ENCODE measurements around the gene CLP1.

The CLP1 gene

DNA sequence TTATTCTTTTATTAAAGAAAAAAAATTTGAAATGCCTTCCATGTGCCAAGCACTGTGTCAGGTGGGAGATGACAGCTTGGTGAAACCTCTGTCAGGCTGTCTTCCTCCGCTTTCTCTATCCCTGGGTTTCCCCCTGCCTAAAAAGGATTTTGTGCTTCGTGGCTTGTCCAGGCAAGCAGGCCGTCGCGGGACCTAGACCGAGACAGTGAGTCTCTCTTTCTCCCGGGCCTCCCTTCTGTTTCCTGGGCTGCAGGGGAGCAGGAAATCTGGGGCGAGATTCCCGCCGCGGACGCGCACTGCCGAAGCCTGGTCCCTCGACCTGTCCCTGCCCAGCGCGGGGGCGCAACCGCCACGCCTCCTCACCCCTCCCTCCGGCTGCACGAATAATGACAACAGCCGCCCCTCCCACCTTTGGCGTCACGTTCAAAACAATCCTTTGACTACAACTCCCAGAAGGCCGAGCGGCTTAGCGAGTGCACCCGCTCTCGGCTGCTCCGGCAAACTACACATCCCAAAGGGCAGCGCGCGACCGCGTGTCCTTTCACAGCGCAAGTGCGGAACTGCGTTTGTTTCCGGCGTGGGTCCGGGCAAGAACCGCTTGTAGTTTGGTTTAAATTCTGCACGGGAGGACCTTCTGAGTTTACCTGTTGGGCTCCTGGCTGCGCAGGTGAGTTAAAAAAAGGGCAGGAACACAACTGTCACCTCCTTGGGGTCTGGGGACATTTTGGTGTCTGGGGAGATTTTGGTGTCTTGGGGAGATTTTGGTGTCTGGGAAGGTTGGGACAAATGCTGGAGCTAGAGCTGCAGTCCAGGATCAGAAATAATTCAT lies at the start of gene CLP1:
CLP1 (plus strand) TSS at position 569 of the 829 bp plus-strand sequence. CDS start 1,715 bp downstream, outside the sequence.
- peak; percentile 96 to 99 for DNase-seq (ENCODE audit: low read depth in 2 of 2)

DNA sequence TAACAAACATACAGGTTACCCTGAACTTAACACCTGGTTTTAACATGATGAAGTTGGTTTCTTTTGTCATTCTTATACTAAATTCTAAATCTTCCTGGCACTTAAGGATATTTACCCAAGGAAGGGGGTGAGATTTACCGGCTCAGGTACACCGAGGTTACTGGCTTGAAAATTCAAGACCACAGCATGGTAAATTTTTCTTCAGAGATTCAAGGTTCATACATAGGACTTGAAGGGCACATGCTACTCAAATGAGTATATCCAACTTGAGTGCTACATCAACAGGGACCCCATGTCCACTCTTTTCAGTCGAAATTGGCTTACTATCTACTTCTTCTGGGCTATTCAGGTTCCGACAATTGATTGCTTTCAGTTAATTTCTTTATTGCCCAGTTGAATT lies 47.4 kb upstream of the CLP1 start:
- DNase-seq (ENCODE audit: low read depth in 2 of 2), result no peak

DNA sequence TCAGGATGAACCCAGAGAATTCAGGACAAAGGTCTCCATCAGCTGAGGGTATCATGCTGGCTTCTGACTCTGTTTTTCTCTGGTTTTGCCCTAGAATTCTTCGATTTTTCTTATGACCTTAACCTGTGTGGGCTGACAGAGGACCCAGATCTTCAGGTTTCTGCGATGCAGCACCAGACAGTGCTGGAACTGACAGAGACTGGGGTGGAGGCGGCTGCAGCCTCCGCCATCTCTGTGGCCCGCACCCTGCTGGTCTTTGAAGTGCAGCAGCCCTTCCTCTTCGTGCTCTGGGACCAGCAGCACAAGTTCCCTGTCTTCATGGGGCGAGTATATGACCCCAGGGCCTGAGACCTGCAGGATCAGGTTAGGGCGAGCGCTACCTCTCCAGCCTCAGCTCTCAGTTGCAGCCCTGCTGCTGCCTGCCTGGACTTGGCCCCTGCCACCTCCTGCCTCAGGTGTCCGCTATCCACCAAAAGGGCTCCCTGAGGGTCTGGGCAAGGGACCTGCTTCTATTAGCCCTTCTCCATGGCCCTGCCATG lies 43.3 kb upstream of the CLP1 start:
- no peak for DNase-seq (ENCODE audit: low read depth in 2 of 2)

DNA sequence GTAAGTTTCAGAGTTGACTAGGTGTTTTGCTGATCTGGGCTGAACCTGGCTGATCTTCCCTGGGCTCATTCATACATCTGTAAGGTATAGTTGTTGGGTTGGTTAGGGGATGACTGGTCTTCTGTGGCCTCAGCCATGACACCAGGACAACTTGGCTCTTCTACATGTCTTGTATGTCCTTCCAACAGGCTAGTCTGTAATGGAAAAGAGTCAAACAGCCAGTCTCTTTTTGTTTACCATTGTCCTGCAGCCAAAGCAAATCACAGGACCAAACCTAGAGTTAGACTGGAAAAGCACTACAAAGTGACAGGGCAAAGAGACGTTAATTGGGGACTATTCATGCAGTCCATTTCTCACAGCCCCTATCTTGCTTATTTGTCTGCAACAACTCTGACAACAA lies 42.3 kb upstream of the CLP1 start:
- DNase-seq (ENCODE audit: low read depth in 2 of 2), result no peak

DNA sequence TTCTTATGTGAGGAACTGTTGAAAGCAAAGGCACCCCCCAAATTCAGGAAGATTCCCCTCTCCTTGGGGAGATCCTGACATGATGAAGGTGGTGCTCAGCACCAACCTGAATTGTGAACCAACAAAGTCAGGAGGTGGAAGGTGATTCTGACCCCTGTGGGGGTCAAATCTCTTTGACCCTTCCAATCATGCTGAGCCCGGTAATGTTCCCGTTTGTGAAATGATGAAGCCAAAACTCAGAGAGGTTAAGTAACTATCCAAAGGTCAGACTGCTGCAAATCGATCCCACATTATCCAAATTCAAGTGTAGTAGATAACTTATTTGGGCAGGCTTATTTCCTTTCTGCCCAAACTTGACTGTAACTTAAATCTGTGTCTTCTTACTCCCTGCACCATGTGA lies 41.0 kb upstream of the CLP1 start:
- DNase-seq (ENCODE audit: low read depth in 2 of 2), result no peak

DNA sequence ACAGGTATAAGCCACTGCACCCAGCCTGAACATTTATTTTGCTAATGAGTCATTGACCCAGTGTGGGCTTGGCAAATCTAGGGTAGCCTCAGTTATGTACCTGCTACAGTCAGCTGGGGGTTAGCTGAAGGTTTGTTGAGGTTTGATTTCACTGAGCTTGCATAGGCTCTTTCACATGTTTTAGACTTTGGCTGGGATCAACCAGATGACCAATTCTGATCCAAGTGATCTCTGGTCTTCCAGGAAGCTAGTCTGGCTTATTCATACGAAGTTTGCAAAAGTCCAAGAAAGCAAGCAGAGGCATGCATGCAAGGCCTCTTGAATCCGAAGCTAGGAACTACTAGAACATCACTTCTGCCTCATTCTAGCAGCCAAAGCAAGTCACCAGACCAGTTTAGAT lies 39.1 kb upstream of the CLP1 start:
- DNase-seq (ENCODE audit: low read depth in 2 of 2), result no peak

DNA sequence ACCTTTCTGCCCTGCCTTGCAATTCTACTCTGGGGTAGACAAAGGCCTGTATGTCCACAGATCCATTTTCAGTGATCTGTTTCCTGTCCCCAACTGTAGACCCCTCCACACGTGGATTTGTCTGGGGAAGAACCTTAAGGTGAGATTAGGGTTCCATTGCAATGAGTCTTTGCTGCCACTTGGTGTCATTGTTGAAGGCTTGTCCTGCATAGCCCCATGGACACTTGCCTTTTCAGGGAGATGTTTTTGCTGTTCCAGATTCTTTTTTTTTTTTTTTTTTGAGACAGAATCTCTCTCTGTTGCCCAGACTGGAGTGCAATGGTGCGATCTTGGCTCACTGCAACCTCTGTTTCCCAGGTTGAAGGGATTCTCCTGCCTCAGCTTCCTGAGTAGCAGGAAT lies 38.2 kb upstream of the CLP1 start:
- DNase-seq (ENCODE audit: low read depth in 2 of 2), result no peak

DNA sequence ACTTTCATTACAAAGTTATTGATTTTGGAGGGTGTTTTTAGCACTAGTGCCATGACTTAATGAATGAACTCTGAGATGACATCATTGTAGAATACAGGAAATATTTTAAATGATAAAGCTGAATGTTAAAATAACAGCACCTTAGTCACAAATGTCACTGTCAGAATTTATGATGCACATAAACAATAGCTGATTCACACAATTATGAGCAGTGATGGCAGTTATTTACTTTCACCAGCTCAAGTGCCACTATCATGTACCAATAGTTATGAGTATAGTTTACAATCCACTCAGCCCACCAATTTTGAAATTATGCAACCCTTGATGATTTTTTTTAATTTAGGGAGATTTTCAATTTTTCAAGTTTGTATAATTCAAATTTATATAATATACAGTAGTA lies 37.1 kb upstream of the CLP1 start:
- DNase-seq (ENCODE audit: low read depth in 2 of 2), result no peak

DNA sequence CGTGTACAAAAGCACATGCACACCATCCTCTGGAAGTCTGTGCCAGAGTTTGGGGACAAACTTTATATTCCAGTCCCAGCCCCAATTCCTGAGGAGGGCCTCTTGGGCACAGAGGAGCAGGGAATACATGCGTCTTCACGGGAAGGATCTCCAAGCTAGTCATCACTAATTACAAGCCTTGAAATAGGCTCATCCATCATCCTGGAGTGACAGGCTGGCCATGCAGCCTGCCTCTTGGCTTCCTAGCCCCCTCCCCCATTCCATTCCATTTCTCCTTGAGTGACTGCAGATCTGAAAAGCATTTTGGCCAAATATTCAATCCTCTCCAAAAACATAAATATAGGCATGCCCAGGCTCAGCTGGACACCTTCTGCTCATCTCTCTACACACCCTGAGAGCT lies 35.3 kb upstream of the CLP1 start:
- no peak for DNase-seq (ENCODE audit: low read depth in 2 of 2)

DNA sequence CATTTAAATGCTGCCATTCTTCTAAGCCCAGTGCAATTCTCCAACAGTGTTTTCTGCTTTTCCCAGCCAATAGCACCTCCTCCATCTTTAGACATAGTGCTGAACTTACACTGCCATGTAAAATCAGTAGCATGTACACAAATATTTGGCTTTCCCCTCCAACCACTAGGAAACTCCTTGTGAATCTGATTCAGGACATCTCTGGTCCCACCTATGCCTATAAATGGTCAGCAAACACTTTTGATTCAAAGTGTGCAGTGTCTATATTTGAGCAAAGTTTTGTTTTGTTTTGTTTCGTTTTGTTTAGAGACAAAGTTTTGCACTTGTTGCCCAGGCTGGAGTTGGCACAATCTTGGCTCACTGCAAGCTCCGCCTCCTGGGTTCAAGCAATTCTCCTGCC lies 32.7 kb upstream of the CLP1 start:
- no peak for DNase-seq (ENCODE audit: low read depth in 2 of 2)

DNA sequence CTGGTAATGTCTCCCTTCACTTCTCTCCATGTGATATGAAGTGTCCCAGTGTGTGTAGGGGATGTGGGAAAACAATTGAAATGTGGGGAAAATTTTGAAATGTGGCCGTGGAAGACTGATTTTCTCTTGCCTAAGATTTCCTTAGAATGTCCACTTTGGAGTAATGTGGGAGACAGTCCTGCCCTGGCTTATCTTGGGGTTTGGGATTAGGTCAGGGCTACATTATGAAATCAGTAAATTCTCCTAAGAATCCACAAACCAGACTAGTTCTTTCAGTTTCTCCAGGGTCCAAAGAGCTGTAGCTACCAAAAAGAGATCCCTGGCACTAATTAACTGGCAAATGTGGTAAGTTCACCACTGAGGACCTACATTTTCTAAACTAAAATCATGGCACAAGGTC lies 30.7 kb upstream of the CLP1 start:
- no peak for DNase-seq (ENCODE audit: low read depth in 2 of 2)

DNA sequence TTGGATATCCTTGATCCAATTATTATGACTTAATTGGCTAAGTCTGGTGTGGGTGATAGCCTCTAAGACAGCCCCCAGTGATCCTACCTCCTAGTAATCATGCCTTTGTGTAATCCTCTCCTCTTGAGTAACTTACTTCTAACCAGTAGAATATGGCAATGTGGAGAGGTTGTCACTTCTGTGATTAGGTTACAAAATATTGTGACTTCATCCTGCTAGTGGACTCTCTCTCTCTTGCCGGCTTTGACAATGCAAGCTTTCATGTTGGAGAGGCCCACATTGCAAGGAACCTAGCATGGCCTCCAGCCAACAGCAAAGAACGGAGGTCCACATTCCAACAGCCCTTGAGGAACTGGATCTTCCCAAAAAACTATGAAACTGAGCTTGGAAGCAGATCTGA lies 27.4 kb upstream of the CLP1 start:
- DNase-seq (ENCODE audit: low read depth in 2 of 2), result no peak

DNA sequence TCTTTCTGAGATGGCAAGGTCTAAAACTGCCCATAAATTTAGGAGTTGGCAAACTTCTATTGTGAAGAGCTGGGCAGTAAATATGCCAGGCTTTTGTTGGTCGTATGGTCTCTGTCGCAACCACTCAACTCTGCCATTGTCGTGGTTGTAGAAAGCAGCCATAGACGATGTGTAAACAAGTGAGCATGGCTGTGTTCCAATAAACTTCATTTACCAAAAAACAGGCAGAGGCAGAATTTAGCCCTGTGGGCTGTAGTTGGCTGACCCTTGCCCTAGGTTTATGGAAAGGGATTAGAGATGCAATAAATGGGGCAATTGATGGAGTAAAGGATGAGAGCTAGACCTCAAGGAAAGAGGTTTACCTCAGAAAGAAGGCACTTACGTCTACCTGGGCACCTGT lies 25.4 kb upstream of the CLP1 start:
- DNase-seq (ENCODE audit: low read depth in 2 of 2), result no peak

DNA sequence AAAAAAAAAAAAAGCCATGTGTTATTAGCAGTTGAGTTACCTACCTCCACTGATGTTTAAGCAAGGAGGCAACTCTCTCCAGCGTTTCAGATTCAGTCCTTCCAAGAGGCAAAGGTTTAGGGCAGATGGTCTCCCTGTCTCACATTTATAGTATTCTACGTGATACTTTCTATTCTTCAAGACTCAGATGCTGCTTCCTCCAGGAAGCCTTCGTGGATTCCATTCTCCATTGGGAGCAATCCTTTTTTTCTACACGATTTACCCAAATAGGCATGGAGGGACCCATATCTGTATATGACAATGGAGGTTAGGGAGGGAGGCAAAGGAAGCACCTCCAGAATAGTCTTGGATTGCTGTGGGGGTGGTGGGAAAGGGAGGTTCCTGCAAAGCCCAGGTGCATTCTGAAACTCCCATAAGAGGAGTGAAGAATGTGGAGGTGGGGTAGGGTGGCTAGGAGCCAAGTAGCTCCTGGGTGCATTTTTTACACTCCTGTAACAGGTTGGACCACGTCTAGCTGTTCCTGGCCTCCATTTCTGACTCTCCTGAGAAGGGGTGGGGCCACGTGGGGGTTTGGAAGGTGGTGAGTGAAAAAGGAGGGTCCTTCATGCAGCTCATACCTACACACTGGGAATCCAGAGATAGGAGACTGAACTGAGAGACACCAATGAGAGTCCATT lies 24.0 kb upstream of the CLP1 start:
- DNase-seq (ENCODE audit: low read depth in 2 of 2), result no peak

DNA sequence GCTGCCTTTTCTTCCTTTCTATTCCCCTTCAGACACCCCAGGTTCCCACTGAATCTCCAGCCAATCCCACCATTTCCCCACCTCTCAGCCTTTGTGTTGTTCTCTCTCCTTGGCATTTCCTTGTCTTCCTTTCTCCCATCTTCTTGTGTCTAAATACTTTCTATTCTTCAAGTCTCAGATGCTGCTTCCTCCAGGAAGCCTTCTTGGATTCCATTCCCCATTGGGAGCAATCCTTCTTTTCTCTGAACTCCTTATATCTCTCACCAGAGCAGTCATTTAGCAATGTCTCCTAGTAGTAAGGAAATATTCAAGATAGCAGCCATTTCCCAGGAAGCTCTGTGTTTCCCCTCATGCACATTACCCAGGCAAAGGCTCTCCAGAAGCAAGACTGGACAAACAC lies 23.3 kb upstream of the CLP1 start:
- no peak for DNase-seq (ENCODE audit: low read depth in 2 of 2)

DNA sequence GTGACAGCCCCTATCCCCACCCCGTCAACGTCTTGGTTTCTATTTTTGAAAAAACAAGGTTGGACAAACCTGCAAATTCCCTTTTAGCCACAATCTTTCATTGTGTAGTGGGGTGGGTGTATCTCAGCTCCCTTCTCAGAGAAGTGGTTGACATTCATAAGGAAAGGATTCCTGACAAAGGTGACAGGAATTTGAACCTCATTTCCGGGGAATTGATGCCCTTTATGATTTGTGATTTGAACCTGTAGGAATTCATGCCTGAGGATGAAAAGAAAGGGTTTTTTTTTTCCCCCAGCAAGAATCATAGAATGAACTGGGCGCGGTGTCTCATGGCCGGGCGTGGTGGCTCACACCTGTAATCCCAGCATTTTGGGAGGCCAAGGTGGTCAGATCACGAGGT lies 22.3 kb upstream of the CLP1 start:
- DNase-seq (ENCODE audit: low read depth in 2 of 2), result no peak

DNA sequence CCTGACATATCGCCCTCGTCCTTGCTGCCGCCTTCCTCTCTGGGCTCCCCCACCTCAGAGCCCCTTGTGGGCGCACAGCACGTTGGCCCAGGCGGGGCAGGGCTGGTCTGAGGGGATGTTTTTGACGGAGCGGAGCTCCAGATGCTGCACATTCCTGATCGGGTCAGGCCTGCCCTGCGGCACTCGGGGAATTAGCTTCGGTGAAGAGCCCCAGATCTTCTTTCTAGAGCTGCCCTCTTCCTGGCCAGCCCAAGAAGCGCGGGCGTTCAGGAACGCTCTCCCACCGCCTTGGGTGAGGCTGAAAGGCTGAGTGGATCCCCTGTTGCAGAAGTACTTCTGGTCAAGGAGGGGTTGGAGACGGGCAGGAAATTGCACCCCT lies 19.9 kb upstream of the CLP1 start:
- DNase-seq (ENCODE audit: low read depth in 2 of 2), result no peak

DNA sequence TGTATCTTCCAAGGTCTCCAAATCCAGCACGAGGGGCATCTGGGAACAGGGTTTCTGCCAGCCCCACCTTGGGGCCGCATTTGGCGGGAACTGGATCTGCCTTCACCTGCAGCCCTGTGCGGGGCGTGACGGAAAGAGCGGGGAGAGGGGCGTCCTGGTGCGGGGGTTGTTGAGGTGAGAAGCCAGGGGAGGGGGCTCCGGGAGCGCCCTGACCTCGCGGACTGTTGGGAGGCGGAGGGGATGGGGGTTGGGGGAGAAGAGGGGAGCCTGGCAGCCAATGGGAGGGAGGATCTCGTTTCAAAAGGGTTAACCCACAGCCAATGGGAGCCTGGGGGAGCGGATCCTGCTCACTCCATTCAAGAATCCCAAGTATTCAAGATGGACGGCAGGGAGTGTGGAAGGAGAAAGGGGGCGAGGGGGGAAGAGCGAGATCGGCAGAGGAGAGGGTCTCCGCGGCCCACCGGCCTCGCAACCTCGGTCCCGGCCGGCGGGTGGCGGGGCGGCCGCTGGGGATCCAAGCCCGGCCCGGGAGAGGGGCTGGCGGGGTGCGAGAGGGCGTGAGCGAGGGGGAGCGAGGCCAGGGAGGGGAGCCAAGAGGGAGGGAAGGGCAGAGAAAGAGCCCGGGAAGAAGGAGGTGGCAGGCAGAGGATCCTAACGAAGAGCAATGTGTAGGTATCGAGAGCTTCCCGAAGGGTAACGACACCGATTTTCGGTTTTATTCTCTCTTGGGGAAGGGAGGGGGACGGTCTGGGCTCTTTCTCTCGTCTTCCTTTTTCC lies 19.4 kb upstream of the CLP1 start:
- DNase-seq (ENCODE audit: low read depth in 2 of 2), result no peak

DNA sequence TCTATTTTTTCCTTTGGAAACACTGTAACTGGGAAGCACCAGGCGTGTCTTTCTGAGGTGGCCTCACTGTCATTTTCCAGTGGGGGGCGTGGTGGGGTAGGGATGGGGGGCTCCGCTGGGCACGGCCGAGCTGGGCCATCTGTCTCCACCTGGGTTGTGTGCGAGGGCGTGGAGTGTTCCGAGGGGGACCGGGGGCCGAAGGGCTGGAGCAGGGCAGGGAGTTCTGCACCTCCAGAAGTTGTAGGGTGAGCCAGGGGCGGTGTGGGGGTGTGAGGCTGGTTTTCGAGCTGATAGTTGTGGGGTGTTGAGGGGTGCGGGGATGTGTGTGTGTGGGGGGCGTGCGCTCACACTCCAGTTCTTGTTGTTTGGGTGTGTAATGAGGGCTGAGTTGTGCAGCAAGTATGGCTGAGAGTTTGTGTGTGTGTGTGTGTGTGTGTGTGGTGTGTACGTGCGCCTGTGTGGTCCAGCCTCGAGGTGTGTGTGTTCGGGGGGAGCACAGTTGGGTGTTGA lies 18.7 kb upstream of the CLP1 start:
- DNase-seq (ENCODE audit: low read depth in 2 of 2), result no peak

DNA sequence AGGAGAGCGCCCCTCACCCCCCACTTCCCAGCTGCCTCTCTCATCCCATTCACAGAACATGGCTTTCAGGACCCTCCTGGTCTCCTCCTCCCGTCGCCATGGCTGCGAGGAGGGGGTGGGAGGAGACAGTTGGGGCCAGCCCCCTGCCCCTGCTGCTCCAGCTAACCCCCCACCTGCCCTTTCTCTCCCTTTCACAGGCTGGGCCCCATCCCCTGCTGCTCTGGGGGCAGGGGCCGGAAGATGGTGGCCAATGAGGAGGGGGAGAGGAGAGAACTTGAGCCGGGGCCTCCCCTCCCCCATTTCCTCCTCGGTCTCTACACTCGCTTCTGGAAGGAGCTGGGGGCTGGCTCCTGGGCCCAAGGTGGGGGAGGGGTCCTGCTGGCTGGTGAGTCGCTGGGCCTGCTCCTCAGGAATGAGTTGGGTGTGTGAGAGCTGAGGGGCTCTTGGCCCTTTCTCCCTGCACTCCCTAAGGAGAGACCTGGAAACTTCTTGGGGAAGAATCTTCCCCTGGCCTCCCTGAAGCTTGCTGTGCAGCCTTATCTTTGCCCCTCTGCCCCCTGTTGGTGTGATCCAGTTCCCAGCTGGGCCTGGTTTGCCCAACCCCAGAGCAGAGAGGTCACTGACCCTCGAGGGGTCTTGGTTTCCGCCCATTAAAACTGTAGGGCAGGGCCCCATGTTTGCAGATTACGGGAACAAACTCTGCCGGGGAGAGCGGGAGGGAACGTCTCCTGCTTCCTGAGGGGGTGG lies 18.1 kb upstream of the CLP1 start:
- no peak for DNase-seq (ENCODE audit: low read depth in 2 of 2)

DNA sequence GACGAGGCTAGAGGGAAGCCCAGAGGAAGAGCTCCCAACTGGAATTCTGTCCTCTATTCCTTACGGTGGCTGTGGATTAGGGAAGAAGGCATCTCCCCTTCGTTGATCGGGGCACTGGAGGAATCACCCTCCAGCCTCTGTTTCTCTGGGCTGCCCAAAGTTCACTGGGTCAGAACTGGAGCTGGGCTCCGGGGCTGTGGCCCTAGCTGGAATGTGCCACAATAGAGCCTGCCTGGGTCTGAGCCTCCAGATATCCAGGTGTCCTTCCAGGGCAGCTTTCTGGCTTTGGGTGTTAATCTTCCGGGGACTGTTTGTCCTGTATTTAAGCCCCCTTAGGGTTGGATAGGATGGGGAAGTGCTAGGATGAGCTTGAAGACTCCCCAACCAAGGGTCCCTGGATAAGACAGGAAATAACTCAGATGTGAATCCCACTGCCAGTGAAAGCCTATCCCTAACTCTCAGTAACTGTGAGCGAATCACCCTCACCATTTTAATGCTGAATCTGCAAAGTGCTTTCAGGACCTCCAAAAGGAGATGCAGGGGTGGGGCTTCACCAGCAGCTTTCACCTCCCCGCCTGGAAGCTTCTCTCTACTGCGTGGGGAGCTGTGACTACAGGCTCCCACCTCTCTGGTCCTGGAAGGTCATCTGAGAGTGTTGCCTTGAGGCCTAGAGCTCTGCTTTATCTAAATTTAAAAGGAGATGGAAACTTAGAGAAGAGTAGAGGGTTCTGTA lies 17.3 kb upstream of the CLP1 start:
- DNase-seq (ENCODE audit: low read depth in 2 of 2), result no peak

All from stimulated activated CD4-positive, alpha-beta T cell treated with anti-CD3 and anti-CD28 coated beads, Interleukin-4, amount 100 ng/mL, for 48 hours (primary cell).